Muscle of leg (tissue), 11 donors: ENCODE results near the gene MARCHF3. TPM values are rescaled to one million over a fixed set of nuclear protein-coding genes. Genes with fewer than 3 reads are reported as not detected.
A peak's percentile ranks its signal among the peaks of the same experiment; 100 is the strongest.
"Not testable (repeated sequence)": the region's sequence is repeated elsewhere in the genome, so short reads cannot be mapped to it uniquely, and the experiment has no call there.

Source experiments
- DNase-seq: peaks from one replicate; pipeline ENCODE4 v3.0.0; 2013
- H3K27ac ChIP-seq: one replicate; pipeline ENCODE4 v1.5.1; 2013; ENCODE audit warnings: mild to moderate bottlenecking, low read length, control low read depth
- H3K27me3 ChIP-seq: one replicate; pipeline ENCODE4 v1.6.1; 2013; ENCODE audit warnings: low read length; ENCODE audit not compliant: control insufficient read depth, insufficient read depth
- H3K36me3 ChIP-seq: one replicate; pipeline ENCODE4 v1.6.1; 2013; ENCODE audit warnings: low read length; ENCODE audit not compliant: control insufficient read depth, insufficient read depth
- H3K4me1 ChIP-seq: one replicate; pipeline ENCODE4 v1.6.1; 2013; ENCODE audit warnings: low read length; ENCODE audit not compliant: control insufficient read depth, insufficient read depth
- H3K4me3 ChIP-seq: one replicate; pipeline ENCODE4 v1.5.1; 2013; ENCODE audit warnings: low read length, control low read depth
- H3K9me3 ChIP-seq: replicated peaks from 2 replicates; pipeline ENCODE4 v1.6.1; 2013; ENCODE audit warnings: low read depth, low read length; ENCODE audit not compliant: control insufficient read depth
- WGBS: methylation state at CpG from one replicate; pipeline ENCODE4 v1.1.5; 2013; ENCODE audit warnings: missing lambda C conversion rate; ENCODE audit not compliant: insufficient coverage; 5-methylcytosine and 5-hydroxymethylcytosine counted together
- polyA plus RNA-seq, 8 donors: library from polyadenylated mRNA; unstranded; fragments of 120-200 nt; gene quantifications; one replicate each; pipeline versions ENCODE4 v1.2.1 to v1.2.3, GENCODE V29; 2013; ENCODE audit warnings: inconsistent platforms in 1 of 8, low replicate concordance in 1 of 8; ENCODE audit not compliant: insufficient read length in 8 of 8, insufficient read depth in 1 of 8
- total RNA-seq: library from RNA; stranded (reverse); fragments of 120-200 nt; gene quantifications from one replicate; pipeline ENCODE4 v1.2.4, GENCODE V29; 2013

Gene MARCHF3
- total and polyA plus RNA-seq, 9 donors, result 7.0 to 13.1 (median 10.4) TPM

DNA sequence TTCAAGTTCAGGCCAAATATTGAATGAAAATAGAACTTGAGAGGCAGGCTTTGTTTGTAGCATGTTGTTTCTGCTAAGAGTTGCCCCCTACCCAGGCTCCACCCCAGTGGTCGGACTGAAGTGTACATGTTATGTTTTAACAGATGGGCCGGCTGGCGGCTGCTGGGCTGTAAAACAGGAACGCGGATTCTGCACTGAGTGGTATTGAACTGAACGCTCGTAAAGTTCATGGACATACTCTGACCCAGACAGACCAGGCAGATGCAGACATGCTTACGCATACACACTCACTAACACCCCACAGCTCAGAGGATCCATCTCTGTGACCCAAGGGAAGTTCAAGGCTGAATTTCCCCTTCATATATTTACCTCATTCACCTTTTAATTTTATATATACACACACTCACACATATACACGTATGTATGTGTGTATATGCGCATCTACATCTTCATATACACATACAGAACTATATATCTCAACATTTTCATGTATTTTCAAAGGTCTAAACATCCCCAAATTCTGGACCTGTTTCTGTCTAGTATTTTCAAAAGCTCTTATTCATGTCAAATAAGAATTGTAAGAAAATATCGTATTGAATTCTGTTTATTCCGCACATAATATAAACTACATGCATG lies 1.4 kb downstream of the MARCHF3 start:
- Histone ChIP-seq H3K36me3 (no peaks in the 10 kb centered on the region), H3K9me3 (no peaks in the 10 kb centered on the region), H3K27me3 (peaks cover 12% of the 10 kb centered on the region), H3K4me1 (peaks cover 19% of the 10 kb centered on the region), H3K4me3 (peak overlapping the region; percentile 85), H3K27ac (no peak overlapping the region)
- 33% methylated on average over 7 of the region's 12 CpGs for WGBS
- peak; percentile 55 for DNase-seq

DNA sequence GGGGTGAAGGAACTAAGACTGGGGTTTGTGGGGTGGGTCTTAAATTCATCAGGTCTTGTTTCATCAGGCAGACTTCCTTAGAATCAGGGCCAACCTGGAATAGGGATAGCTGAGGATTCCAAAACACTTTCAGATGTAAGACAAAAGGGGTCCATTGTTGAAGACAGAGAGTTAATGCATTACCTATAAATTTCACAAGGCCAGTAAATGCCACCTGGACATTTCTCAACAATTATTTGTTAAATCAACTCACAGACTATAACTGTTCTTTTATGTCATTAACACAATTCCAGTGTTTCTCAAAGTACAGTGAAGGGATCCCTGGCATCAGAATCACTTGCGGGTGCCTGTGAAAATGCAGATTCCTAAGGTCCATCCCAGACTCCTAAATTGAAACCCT lies 2.8 kb downstream of the MARCHF3 start:
- no CpG with 5 or more reads among the region's 1 CpG for WGBS
- Histone ChIP-seq H3K9me3 (no peaks in the 10 kb centered on the region), H3K4me1 (peaks cover 19% of the 10 kb centered on the region), H3K36me3 (no peaks in the 10 kb centered on the region), H3K27me3 (peaks cover 12% of the 10 kb centered on the region), H3K4me3 (no peak overlapping the region), H3K27ac (no peak overlapping the region)
- DNase-seq, result no peak

GRCh38 chr5:127026166-127026565 lies 4.2 kb downstream of the MARCHF3 start:
- no peak for DNase-seq
- H3K4me3 ChIP-seq, result no peak overlapping the region
- no CpG with 5 or more reads among the region's 2 CpGs for WGBS
- H3K27me3 ChIP-seq, result peaks cover 7% of the 10 kb centered on the region
- H3K36me3 ChIP-seq, result no peaks in the 10 kb centered on the region
- H3K9me3 ChIP-seq, result no peaks in the 10 kb centered on the region
- peaks cover 15% of the 10 kb centered on the region for H3K4me1 ChIP-seq
- no peak overlapping the region for H3K27ac ChIP-seq

- H3K9me3 ChIP-seq, result no peaks in the 10 kb centered on the region
- peak overlapping the region; percentile 5 for H3K27ac ChIP-seq
- DNase-seq, result no peak
- WGBS, result no CpG with 5 or more reads among the region's 1 CpG
- peaks cover 4% of the 10 kb centered on the region for H3K27me3 ChIP-seq
- H3K36me3 ChIP-seq, result no peaks in the 10 kb centered on the region
- no peak overlapping the region for H3K4me3 ChIP-seq
- peaks cover 11% of the 10 kb centered on the region for H3K4me1 ChIP-seq
Measured at GRCh38 chr5:127025467-127025866, 4.9 kb downstream of the MARCHF3 start.

DNA sequence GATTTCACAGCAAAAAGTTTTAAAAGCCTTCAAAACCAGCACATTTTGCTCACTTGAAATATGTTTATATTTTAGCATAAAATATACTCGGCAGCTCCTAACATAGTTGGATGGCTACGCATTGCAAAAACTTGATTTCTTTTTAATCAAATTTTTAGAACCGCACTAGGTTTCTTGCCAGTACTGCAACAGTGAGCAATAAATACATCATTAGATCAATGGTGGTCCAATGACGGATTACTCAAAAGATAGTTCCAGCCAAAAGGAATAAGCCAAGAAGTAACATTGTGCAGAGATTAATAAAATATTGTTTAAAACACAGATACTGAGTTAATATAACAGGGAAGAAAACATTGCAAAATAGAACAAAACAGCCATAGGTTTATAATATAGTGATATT lies 5.5 kb downstream of the MARCHF3 start:
- peak; percentile 85 for DNase-seq
- no peak overlapping the region for H3K4me3 ChIP-seq
- H3K27me3 ChIP-seq, result peaks cover 4% of the 10 kb centered on the region
- WGBS, result no CpG with 5 or more reads among the region's 4 CpGs
- H3K9me3 ChIP-seq, result no peaks in the 10 kb centered on the region
- H3K4me1 ChIP-seq, result peaks cover 11% of the 10 kb centered on the region
- H3K36me3 ChIP-seq, result no peaks in the 10 kb centered on the region
- H3K27ac ChIP-seq, result no peak overlapping the region

DNA sequence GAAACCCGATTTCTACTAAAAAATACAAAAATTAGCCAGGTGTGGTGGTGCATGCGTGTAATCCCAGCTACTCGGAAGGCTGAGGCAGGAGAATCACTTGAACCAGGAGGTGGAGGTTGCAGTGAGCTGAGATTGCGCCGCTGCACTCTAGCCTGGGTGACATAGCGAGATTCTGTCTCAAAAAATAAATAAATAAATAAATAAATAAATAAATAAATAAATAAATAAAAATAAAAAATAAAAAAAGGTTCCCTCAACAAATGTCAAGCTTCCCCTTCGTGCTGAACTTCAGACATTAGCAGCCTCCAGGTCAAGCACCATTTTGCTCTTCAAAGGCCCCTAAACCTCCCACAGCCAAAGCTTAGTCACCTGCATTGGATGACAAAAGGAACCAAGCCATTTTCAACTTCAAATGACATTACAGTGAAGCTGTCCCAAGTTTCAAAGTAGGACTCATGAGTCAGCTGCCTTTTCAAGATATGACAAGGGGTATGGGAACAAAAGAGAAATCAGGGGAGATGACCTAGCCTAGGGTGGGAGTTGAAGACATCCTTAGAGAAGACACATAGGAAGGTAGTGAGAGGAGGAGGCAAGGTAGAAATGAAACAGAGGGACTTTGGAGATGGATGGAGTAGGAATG lies 6.7 kb downstream of the MARCHF3 start:
- not testable (repeated sequence) for H3K4me3 ChIP-seq, H3K27me3 ChIP-seq, H3K9me3 ChIP-seq, H3K4me1 ChIP-seq, DNase-seq, H3K27ac ChIP-seq, H3K36me3 ChIP-seq
- 100% methylated on average over 1 of the region's 7 CpGs for WGBS

DNA sequence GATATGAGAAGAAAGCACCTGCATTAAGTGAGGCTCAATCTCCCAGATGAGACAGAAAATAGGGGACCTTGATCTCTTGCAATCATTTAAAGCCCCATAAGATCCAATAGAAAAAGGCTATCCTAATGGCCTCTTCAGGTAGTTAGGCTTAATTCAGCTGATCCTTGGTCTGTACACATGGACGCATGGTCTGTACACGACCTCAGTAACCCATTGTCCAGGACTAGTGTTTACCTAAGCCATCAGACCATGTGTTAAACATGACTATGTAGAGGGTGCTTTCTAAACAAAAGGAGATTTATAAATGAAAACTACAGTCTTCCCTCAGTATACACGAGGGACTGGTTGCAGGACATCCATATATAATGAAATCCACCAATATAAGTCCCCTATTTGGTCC lies 7.5 kb downstream of the MARCHF3 start:
- no peak for DNase-seq
- Histone ChIP-seq H3K27me3 (no peaks in the 10 kb centered on the region), H3K9me3 (no peaks in the 10 kb centered on the region), H3K27ac (no peak overlapping the region), H3K36me3 (no peaks in the 10 kb centered on the region), H3K4me3 (no peak overlapping the region), H3K4me1 (peaks cover 3% of the 10 kb centered on the region)
- no CpG with 5 or more reads among the region's 3 CpGs for WGBS

DNA sequence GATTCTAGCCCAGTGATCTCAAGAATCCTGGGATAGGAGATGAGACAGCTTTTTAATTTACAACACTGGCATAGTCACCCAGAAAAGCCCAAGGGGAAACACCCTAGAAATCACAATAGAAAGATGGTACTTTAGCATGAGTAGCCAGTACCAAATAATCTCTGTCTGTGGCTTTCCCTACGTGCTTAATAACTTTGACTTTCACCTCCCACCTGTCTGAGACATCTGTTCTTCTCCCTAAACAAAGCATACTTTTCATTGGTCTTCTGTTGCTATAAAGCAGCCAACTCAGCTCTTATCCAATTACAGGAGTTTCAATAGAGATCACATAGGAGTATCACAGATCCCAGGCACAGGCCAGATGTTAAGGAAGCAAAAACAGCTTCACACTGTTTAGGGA lies 10.4 kb downstream of the MARCHF3 start:
- H3K9me3 ChIP-seq, result no peaks in the 10 kb centered on the region
- no peak overlapping the region for H3K27ac ChIP-seq
- H3K4me3 ChIP-seq, result no peak overlapping the region
- no peaks in the 10 kb centered on the region for H3K4me1 ChIP-seq
- DNase-seq, result no peak
- no CpG with 5 or more reads among the region's 1 CpG for WGBS
- no peaks in the 10 kb centered on the region for H3K36me3 ChIP-seq
- no peaks in the 10 kb centered on the region for H3K27me3 ChIP-seq

GRCh38 chr5:127016722-127017121 lies 13.6 kb downstream of the MARCHF3 start:
- H3K4me3 ChIP-seq, H3K4me1 ChIP-seq, H3K27ac ChIP-seq, DNase-seq, H3K9me3 ChIP-seq, H3K36me3 ChIP-seq, H3K27me3 ChIP-seq: not testable (repeated sequence)
- WGBS, result no CpG with 5 or more reads among the region's 4 CpGs

GRCh38 chr5:127015716-127016115 lies 14.6 kb downstream of the MARCHF3 start:
- Histone ChIP-seq H3K9me3 (no peaks in the 10 kb centered on the region), H3K4me1 (no peaks in the 10 kb centered on the region), H3K27ac (no peak overlapping the region), H3K27me3 (no peaks in the 10 kb centered on the region), H3K4me3 (no peak overlapping the region), H3K36me3 (no peaks in the 10 kb centered on the region)
- 86% methylated on average over 2 of the region's 4 CpGs for WGBS
- no peak for DNase-seq
